Endodermal cell (in vitro differentiated cells): ENCODE measurements around the gene STAG3. TPM values are rescaled to one million over a fixed set of nuclear protein-coding genes. Genes with fewer than 3 reads are reported as not detected.

Experiments
- DNase-seq: peaks from one replicate; pipeline ENCODE4 v3.0.0-alpha.2; 2017
- H3K27ac ChIP-seq: 2 replicates; pipeline ENCODE4 v1.5.1; 2013; ENCODE audit warnings: mild to moderate bottlenecking, low read depth, low read length, moderate library complexity
- H3K27me3 ChIP-seq: 2 replicates; pipeline ENCODE4 v1.6.1; 2013; ENCODE audit warnings: mild to moderate bottlenecking, low read length, moderate library complexity; ENCODE audit not compliant: insufficient read depth, control insufficient read depth, poor library complexity, severe bottlenecking
- H3K36me3 ChIP-seq: 2 replicates; pipeline ENCODE4 v1.7.0; 2013; ENCODE audit warnings: mild to moderate bottlenecking, low read length, moderate library complexity; ENCODE audit not compliant: control insufficient read depth, insufficient read depth
- H3K4me1 ChIP-seq: one replicate; pipeline ENCODE4 v1.7.0; 2013; ENCODE audit warnings: low read length; ENCODE audit not compliant: control insufficient read depth, insufficient read depth
- H3K4me3 ChIP-seq: 2 replicates; pipeline ENCODE4 v1.5.1; 2013; ENCODE audit warnings: mild to moderate bottlenecking, low read length, moderate library complexity
- H3K9ac ChIP-seq: 2 replicates; pipeline ENCODE4 v1.6.1; 2013; ENCODE audit warnings: mild to moderate bottlenecking, low read length, moderate library complexity; ENCODE audit not compliant: poor library complexity, severe bottlenecking; ENCODE audit errors: extremely low read depth
- H3K9me3 ChIP-seq: 2 replicates; pipeline ENCODE4 v1.6.1; 2013; ENCODE audit warnings: mild to moderate bottlenecking, low read length, moderate library complexity; ENCODE audit not compliant: control insufficient read depth
- H3K27ac Mint-ChIP-seq: 2 replicates; pipeline ENCODE4 v1.8.0; 2020; ENCODE audit warnings: mixed read lengths
- H3K27me3 Mint-ChIP-seq: 2 replicates; pipeline ENCODE4 v1.8.0; 2021; ENCODE audit warnings: mild to moderate bottlenecking, mixed read lengths; ENCODE audit not compliant: insufficient read depth
- H3K36me3 Mint-ChIP-seq: 2 replicates; pipeline ENCODE4 v1.8.0; 2020; ENCODE audit warnings: low read depth, mixed read lengths
- H3K4me1 Mint-ChIP-seq: 2 replicates; pipeline ENCODE4 v1.8.0; 2020; ENCODE audit warnings: mixed read lengths
- H3K4me3 Mint-ChIP-seq: 2 replicates; pipeline ENCODE4 v1.8.0; 2020; ENCODE audit warnings: mild to moderate bottlenecking, moderate library complexity, mixed read lengths
- H3K9me3 Mint-ChIP-seq: 2 replicates; pipeline ENCODE4 v1.8.0; 2020; ENCODE audit warnings: mild to moderate bottlenecking, mixed read lengths
- CTCF ChIP-seq: fragments of 200-600 bp; sonication (generic); conservative IDR thresholded peaks from 2 replicates; pipeline ENCODE4 v1.5.0; 2021; ENCODE audit warnings: antibody characterized with exemption, mild to moderate bottlenecking
- WGBS, 2 experiments: methylation state at CpG; one replicate each; pipeline versions ENCODE4 v1.1.5 to v1.1.7; 2013; ENCODE audit warnings: missing lambda C conversion rate in 2 of 2, mixed read lengths in 1 of 2; ENCODE audit not compliant: insufficient coverage in 1 of 2, insufficient read length in 1 of 2; 5-methylcytosine and 5-hydroxymethylcytosine counted together
- total RNA-seq, 2 donors: library from RNA; stranded (reverse); fragmentation: NEBNext Ultra II Directional in 1 of 2; extraction: Animal tissue kit (Norgen Biotek cat#: 25700) in 1 of 2; gene quantifications; 2 replicates in 1 of 2; 3 replicates in 1 of 2; pipeline ENCODE4 v1.2.1, GENCODE V29; 2021

STAG3 gene
- total RNA-seq, 2 donors from 2014 or later: 1.2 to 3.3 TPM

- no peak overlapping the region for H3K27ac Mint-ChIP-seq
These were observed 31.8 kb downstream of the STAG3 start for GRCh38 chr7:100209493-100209892.

GRCh38 chr7:100210805-100211204 lies 33.1 kb downstream of the STAG3 start:
- no peak overlapping the region for H3K4me3 Mint-ChIP-seq
- Histone ChIP-seq H3K4me1 (no peaks in the 10 kb centered on the region), H3K27ac (no peak overlapping the region), H3K27me3 (no peaks in the 10 kb centered on the region), H3K4me3 (no peak overlapping the region), H3K9me3 (no peaks in the 10 kb centered on the region), H3K36me3 (no peaks in the 10 kb centered on the region), H3K9ac (no peak overlapping the region)
- DNase-seq: no peak
- peaks cover 3% of the 10 kb centered on the region for H3K36me3 Mint-ChIP-seq
- peaks cover 24% of the 10 kb centered on the region for H3K27me3 Mint-ChIP-seq
- H3K4me1 Mint-ChIP-seq: peaks cover 37% of the 10 kb centered on the region
- no peaks in the 10 kb centered on the region for H3K9me3 Mint-ChIP-seq
- 100% methylated on average over 4 to 5 of the region's 5 CpGs for WGBS, 2 experiments
- no peak overlapping the region for H3K27ac Mint-ChIP-seq
- TF ChIP-seq CTCF: no peak

More at GRCh38 chr7:100209493-100209892, 31.8 kb downstream of the STAG3 start:
- no peaks in the 10 kb centered on the region for H3K9me3 Mint-ChIP-seq
- H3K9me3 ChIP-seq: no peaks in the 10 kb centered on the region
- no peak overlapping the region for H3K4me3 ChIP-seq
- H3K27me3 Mint-ChIP-seq: peaks cover 26% of the 10 kb centered on the region
- peaks cover 31% of the 10 kb centered on the region for H3K4me1 Mint-ChIP-seq
- DNase-seq: no peak
- 88 to 92% methylated on average over 6 of the region's 6 CpGs for WGBS, 2 experiments
- H3K4me3 Mint-ChIP-seq: no peak overlapping the region
- no peaks in the 10 kb centered on the region for H3K27me3 ChIP-seq
- no peaks in the 10 kb centered on the region for H3K36me3 ChIP-seq
- TF ChIP-seq CTCF: no peak
- H3K36me3 Mint-ChIP-seq: peaks cover 3% of the 10 kb centered on the region
- no peak overlapping the region for H3K27ac ChIP-seq
- H3K4me1 ChIP-seq: no peaks in the 10 kb centered on the region
- no peak overlapping the region for H3K9ac ChIP-seq

DNA sequence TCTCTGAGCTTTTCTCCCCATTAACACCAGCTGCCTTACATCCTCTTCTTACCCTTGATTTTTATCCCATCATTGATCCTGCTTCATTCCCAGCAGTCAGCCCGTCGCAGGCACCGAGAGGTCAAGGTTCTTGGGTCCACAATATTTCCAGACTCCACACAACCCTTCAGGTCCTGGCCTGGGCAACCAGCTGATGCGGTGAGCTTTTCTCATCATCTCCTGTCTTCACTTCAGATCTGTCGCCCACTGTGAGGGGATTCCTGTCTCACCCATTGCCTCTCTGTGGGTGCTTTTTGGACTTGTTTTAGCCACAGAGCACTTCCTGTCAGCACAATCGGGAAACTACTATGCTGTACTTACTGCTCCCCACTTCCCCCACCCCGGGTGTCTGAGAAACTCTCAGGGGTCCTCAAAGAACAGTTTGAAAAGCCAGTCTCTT lies 33.6 kb downstream of the STAG3 start:
- peaks cover 24% of the 10 kb centered on the region for H3K27me3 Mint-ChIP-seq
- H3K4me3 ChIP-seq: no peak overlapping the region
- H3K4me1 Mint-ChIP-seq: peaks cover 37% of the 10 kb centered on the region
- peaks cover 3% of the 10 kb centered on the region for H3K36me3 Mint-ChIP-seq
- DNase-seq: no peak
- no peaks in the 10 kb centered on the region for H3K36me3 ChIP-seq
- TF ChIP-seq CTCF: no peak
- no peaks in the 10 kb centered on the region for H3K9me3 ChIP-seq
- H3K27me3 ChIP-seq: no peaks in the 10 kb centered on the region
- no peaks in the 10 kb centered on the region for H3K9me3 Mint-ChIP-seq
- H3K27ac Mint-ChIP-seq: peak overlapping the region; percentile 9
- H3K27ac ChIP-seq: no peak overlapping the region
- no peaks in the 10 kb centered on the region for H3K4me1 ChIP-seq
- H3K9ac ChIP-seq: no peak overlapping the region
- WGBS, 2 experiments: 90 to 98% methylated on average over 6 to 7 of the region's 7 CpGs
- no peak overlapping the region for H3K4me3 Mint-ChIP-seq
